Measurements from ENCODE around the gene BDH1. TPM values are rescaled to one million over a fixed set of nuclear protein-coding genes. Genes with fewer than 3 reads are reported as not detected.

The BDH1 gene
- total and polyA plus RNA-seq, 2 of the 13 experiments (the other 11 are each of a cell fraction or from before 2014, with no cell fraction given): 21.2 to 71.9 TPM

DNA sequence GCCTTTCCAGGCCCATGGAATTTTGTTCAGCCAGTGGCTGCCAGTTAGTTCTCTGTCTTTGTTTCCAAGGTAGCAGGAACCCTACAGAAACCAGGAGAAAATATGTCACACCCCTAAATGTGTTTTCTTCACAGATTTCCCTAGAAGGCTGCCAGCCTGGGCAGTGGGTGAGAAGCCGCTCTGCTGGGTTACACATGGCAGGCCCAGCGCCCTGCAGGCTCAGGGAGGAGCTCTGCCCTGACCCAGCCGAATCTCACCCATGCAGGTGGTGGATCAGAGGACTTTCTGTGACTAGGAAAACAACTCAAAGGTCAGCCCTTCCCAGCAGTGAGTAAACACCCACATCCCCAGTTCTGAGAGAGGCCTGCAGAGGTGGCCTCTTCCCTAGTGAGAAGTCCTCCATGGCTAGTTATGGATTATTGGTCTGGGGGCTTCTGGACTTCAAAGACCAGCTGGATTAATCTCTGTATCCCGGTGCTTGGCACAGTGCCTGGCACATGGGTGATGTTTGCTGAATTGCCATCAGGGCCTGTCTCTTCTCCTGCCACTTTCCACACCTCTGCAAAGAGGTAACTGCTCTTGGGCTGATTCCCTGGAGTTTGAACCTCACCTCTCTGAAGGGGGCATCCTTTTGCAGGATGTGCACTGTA lies 34.7 kb upstream of the BDH1 start (continued):
- TF ChIP-seq, protein P1, sequence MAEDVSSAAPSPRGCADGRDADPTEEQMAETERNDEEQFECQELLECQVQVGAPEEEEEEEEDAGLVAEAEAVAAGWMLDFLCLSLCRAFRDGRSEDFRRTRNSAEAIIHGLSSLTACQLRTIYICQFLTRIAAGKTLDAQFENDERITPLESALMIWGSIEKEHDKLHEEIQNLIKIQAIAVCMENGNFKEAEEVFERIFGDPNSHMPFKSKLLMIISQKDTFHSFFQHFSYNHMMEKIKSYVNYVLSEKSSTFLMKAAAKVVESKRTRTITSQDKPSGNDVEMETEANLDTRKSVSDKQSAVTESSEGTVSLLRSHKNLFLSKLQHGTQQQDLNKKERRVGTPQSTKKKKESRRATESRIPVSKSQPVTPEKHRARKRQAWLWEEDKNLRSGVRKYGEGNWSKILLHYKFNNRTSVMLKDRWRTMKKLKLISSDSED (CRISPR knock-in tag; IDR thresholded peaks at IDR 0.05): no peak
- no peak for TF ChIP-seq ZNF772 (CRISPR knock-in tag; IDR thresholded peaks at IDR 0.05)
- TF ChIP-seq, protein P2, sequence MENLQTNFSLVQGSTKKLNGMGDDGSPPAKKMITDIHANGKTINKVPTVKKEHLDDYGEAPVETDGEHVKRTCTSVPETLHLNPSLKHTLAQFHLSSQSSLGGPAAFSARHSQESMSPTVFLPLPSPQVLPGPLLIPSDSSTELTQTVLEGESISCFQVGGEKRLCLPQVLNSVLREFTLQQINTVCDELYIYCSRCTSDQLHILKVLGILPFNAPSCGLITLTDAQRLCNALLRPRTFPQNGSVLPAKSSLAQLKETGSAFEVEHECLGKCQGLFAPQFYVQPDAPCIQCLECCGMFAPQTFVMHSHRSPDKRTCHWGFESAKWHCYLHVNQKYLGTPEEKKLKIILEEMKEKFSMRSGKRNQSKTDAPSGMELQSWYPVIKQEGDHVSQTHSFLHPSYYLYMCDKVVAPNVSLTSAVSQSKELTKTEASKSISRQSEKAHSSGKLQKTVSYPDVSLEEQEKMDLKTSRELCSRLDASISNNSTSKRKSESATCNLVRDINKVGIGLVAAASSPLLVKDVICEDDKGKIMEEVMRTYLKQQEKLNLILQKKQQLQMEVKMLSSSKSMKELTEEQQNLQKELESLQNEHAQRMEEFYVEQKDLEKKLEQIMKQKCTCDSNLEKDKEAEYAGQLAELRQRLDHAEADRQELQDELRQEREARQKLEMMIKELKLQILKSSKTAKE (CRISPR knock-in tag; IDR thresholded peaks at IDR 0.05; ENCODE audit: borderline replicate concordance): peak; percentile 62; the same call in 1 of the 2 replicates
- TF ChIP-seq ZNF430 (CRISPR knock-in tag; IDR thresholded peaks at IDR 0.05): peak; percentile 75
- TF ChIP-seq XBP1 (CRISPR knock-in tag; IDR thresholded peaks at IDR 0.05): 0 out of 2 replicates have a peak, but pooled peaks have one; percentile 38
- no peak for TF ChIP-seq ZNF724P (CRISPR knock-in tag; IDR thresholded peaks at IDR 0.05; ENCODE audit: borderline replicate concordance)
- TF ChIP-seq, protein P3, sequence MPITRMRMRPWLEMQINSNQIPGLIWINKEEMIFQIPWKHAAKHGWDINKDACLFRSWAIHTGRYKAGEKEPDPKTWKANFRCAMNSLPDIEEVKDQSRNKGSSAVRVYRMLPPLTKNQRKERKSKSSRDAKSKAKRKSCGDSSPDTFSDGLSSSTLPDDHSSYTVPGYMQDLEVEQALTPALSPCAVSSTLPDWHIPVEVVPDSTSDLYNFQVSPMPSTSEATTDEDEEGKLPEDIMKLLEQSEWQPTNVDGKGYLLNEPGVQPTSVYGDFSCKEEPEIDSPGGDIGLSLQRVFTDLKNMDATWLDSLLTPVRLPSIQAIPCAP (CRISPR knock-in tag; IDR thresholded peaks at IDR 0.05; ENCODE audit: low read depth): no peak; the same call in 1 of the 2 replicates
- TF ChIP-seq, protein P4, sequence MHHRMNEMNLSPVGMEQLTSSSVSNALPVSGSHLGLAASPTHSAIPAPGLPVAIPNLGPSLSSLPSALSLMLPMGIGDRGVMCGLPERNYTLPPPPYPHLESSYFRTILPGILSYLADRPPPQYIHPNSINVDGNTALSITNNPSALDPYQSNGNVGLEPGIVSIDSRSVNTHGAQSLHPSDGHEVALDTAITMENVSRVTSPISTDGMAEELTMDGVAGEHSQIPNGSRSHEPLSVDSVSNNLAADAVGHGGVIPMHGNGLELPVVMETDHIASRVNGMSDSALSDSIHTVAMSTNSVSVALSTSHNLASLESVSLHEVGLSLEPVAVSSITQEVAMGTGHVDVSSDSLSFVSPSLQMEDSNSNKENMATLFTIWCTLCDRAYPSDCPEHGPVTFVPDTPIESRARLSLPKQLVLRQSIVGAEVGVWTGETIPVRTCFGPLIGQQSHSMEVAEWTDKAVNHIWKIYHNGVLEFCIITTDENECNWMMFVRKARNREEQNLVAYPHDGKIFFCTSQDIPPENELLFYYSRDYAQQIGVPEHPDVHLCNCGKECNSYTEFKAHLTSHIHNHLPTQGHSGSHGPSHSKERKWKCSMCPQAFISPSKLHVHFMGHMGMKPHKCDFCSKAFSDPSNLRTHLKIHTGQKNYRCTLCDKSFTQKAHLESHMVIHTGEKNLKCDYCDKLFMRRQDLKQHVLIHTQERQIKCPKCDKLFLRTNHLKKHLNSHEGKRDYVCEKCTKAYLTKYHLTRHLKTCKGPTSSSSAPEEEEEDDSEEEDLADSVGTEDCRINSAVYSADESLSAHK (CRISPR knock-in tag; IDR thresholded peaks at IDR 0.05; ENCODE audit: borderline replicate concordance): no peak
- peak; percentile 56; the same call in 1 of the 2 replicates for TF ChIP-seq YEATS2 (CRISPR knock-in tag; IDR thresholded peaks at IDR 0.05; ENCODE audit: borderline replicate concordance)
- TF ChIP-seq, protein P5, sequence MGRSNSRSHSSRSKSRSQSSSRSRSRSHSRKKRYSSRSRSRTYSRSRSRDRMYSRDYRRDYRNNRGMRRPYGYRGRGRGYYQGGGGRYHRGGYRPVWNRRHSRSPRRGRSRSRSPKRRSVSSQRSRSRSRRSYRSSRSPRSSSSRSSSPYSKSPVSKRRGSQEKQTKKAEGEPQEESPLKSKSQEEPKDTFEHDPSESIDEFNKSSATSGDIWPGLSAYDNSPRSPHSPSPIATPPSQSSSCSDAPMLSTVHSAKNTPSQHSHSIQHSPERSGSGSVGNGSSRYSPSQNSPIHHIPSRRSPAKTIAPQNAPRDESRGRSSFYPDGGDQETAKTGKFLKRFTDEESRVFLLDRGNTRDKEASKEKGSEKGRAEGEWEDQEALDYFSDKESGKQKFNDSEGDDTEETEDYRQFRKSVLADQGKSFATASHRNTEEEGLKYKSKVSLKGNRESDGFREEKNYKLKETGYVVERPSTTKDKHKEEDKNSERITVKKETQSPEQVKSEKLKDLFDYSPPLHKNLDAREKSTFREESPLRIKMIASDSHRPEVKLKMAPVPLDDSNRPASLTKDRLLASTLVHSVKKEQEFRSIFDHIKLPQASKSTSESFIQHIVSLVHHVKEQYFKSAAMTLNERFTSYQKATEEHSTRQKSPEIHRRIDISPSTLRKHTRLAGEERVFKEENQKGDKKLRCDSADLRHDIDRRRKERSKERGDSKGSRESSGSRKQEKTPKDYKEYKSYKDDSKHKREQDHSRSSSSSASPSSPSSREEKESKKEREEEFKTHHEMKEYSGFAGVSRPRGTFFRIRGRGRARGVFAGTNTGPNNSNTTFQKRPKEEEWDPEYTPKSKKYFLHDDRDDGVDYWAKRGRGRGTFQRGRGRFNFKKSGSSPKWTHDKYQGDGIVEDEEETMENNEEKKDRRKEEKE (IDR thresholded peaks at IDR 0.05): no peak
- peak; percentile 63; the same call in 1 of the 2 replicates for TF ChIP-seq ZNF768 (CRISPR knock-in tag; IDR thresholded peaks at IDR 0.05)
- peak; percentile 80; the same call in 1 of the 2 replicates for TF ChIP-seq ZNF101 (CRISPR knock-in tag; IDR thresholded peaks at IDR 0.05; ENCODE audit: borderline replicate concordance, low read depth)
- TF ChIP-seq, protein P6, sequence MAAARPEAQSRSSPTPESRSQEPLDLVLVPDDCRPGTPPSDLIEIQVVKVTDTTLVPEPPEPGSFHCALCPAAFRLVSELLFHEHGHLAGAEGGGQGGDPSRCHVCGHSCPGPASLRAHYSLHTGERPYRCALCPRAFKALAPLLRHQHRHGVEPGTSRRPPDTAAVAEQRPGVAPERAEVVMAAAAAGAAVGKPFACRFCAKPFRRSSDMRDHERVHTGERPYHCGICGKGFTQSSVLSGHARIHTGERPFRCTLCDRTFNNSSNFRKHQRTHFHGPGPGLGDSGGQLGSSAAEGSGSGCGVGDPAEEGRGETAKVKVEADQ (CRISPR knock-in tag; IDR thresholded peaks at IDR 0.05; ENCODE audit: borderline replicate concordance): 0 out of 2 replicates have a peak, but pooled peaks have one; percentile 21
- TF ChIP-seq TOPORS (CRISPR knock-in tag; IDR thresholded peaks at IDR 0.05): 0 out of 2 replicates have a peak, but pooled peaks have one; percentile 62
- TF ChIP-seq ZBTB8A (CRISPR knock-in tag; IDR thresholded peaks at IDR 0.05; ENCODE audit: borderline replicate concordance, low read depth): 0 out of 2 replicates have a peak, but pooled peaks have one; percentile 21
- TF ChIP-seq KLF12 (CRISPR knock-in tag; IDR thresholded peaks at IDR 0.05; ENCODE audit: borderline replicate concordance): peak; percentile 25; the same call in 1 of the 2 replicates
